ENCODE measurements around the gene WASHC2A. TPM values are rescaled to one million over a fixed set of nuclear protein-coding genes. Genes with fewer than 3 reads are reported as not detected.
"Not testable (repeated sequence)": the region's sequence is repeated elsewhere in the genome, so short reads cannot be mapped to it uniquely, and the experiment has no call there.

The WASHC2A gene
- total RNA-seq, 2 experiments from 2014 or later: 27.4 to 29.9 TPM

- H3K4me3 Mint-ChIP-seq, H3K9me3 Mint-ChIP-seq, H3K27me3 Mint-ChIP-seq, DNase-seq, H3K27ac Mint-ChIP-seq, H3K36me3 Mint-ChIP-seq, H3K4me1 Mint-ChIP-seq: not testable (repeated sequence)
These were observed 101.8 kb downstream of the WASHC2A start for GRCh38 chr10:50169506-50169905.

GRCh38 chr10:50174788-50175525 lies 107.2 kb downstream of the WASHC2A start:
- DNase-seq, H3K4me3 Mint-ChIP-seq, H3K36me3 Mint-ChIP-seq, H3K9me3 Mint-ChIP-seq, H3K4me1 Mint-ChIP-seq, H3K27me3 Mint-ChIP-seq, H3K27ac Mint-ChIP-seq: not testable (repeated sequence)

Other genes with a start within 250 kb of the WASHC2A start
- gene PARG, start 125.9 kb upstream of the WASHC2A start, total RNA-seq: 10 to 100 TPM; 29.9 to 31.6 TPM
- gene TIMM23B, start 125.9 kb upstream of the WASHC2A start, total RNA-seq: 10 to 100 TPM; 20.6 to 21.7 TPM
- gene AGAP6, start 79.5 kb upstream of the WASHC2A start, total RNA-seq: 10 to 100 TPM; 13.6 to 14.7 TPM
- gene ASAH2, start 183.6 kb downstream of the WASHC2A start, total RNA-seq: 1 to 10 TPM; 5.9 to 6.6 TPM